HG03060 (cell line): ENCODE data around the gene DDIAS.
"Not testable (repeated sequence)": the region's sequence is repeated elsewhere in the genome, so short reads cannot be mapped to it uniquely, and the experiment has no call there.

Experiments
- ATAC-seq: cut with Tn5 transposase; IDR thresholded peaks from one replicate; pipeline ENCODE4 v1.9.1; 2021; ENCODE audit warnings: low read depth, moderate number of reproducible peaks; ENCODE audit not compliant: unreplicated experiment

Gene DDIAS

GRCh38 chr11:82920227-82920626 is 18.7 kb downstream of the DDIAS start:
- ATAC-seq: not testable (repeated sequence)

GRCh38 chr11:82922396-82923173 is 21.0 kb downstream of the DDIAS start:
- ATAC-seq: not testable (repeated sequence)

GRCh38 chr11:82924522-82925224 is 23.1 kb downstream of the DDIAS start:
- no peak for ATAC-seq

- ATAC-seq: peak; percentile 83
Measured at GRCh38 chr11:82927264-82927880, 25.8 kb downstream of the DDIAS start.

- ATAC-seq: no peak
Measured at GRCh38 chr11:82929121-82929520, 27.6 kb downstream of the DDIAS start.

- no peak for ATAC-seq
Measured at GRCh38 chr11:82930229-82930628, 28.7 kb downstream of the DDIAS start.

GRCh38 chr11:82930734-82931133 is 29.2 kb downstream of the DDIAS start:
- no peak for ATAC-seq

GRCh38 chr11:82932564-82932963 is 31.0 kb downstream of the DDIAS start:
- no peak for ATAC-seq

GRCh38 chr11:82936261-82936660 is 34.7 kb downstream of the DDIAS start:
- ATAC-seq: no peak

- ATAC-seq: no peak
Measured at GRCh38 chr11:82937554-82937953, 36.0 kb downstream of the DDIAS start.

- ATAC-seq: no peak
Measured at GRCh38 chr11:82939456-82939855, 37.9 kb downstream of the DDIAS start.

GRCh38 chr11:82942376-82942775 is 40.8 kb downstream of the DDIAS start:
- ATAC-seq: no peak

- ATAC-seq: not testable (repeated sequence)
Measured at GRCh38 chr11:82943430-82943829, 41.9 kb downstream of the DDIAS start.

GRCh38 chr11:82944198-82944597 is 42.7 kb downstream of the DDIAS start:
- no peak for ATAC-seq

- ATAC-seq: not testable (repeated sequence)
Measured at GRCh38 chr11:82945041-82945440, 43.5 kb downstream of the DDIAS start.

- ATAC-seq: no peak
Measured at GRCh38 chr11:82945682-82946081, 44.1 kb downstream of the DDIAS start.

GRCh38 chr11:82949352-82949751 is 47.8 kb downstream of the DDIAS start:
- no peak for ATAC-seq

GRCh38 chr11:82950502-82950901 is 49.0 kb downstream of the DDIAS start:
- ATAC-seq: not testable (repeated sequence)

- not testable (repeated sequence) for ATAC-seq
Measured at GRCh38 chr11:82955736-82956453, 54.4 kb downstream of the DDIAS start.

GRCh38 chr11:82959987-82960778 is 58.6 kb downstream of the DDIAS start:
- ATAC-seq: peak; percentile 89
